MM.1S (cell line): Measurements from ENCODE around the gene RNU1-4.
"Not testable (repeated sequence)": the region's sequence is repeated elsewhere in the genome, so short reads cannot be mapped to it uniquely, and the experiment has no call there.

ENCODE experiments used
- DNase-seq: peaks from one replicate; pipeline ENCODE4 v3.0.0-alpha.2; 2015
- H2AFZ ChIP-seq: fragments of 300-600 bp; sonication (generic); 2 replicates; pipeline ENCODE4 v1.6.0; 2016; ENCODE audit warnings: antibody characterized with exemption, low read length
- H3F3A ChIP-seq: fragments of 300-600 bp; sonication (generic); 2 replicates; pipeline ENCODE4 v1.6.1; 2016; ENCODE audit warnings: mild to moderate bottlenecking, antibody characterized with exemption, low read length, moderate library complexity, mixed read lengths; ENCODE audit not compliant: insufficient read depth
- H3K27ac ChIP-seq: fragments of 300-600 bp; sonication (generic); 2 replicates; pipeline ENCODE4 v1.5.1; 2016; ENCODE audit warnings: mild to moderate bottlenecking, low read length
- H3K27me3 ChIP-seq: fragments of 300-600 bp; sonication (generic); replicated peaks from 2 replicates; pipeline ENCODE4 v1.6.0; 2016; ENCODE audit warnings: low read length; ENCODE audit not compliant: insufficient read depth
- H3K36me3 ChIP-seq: fragments of 300-600 bp; sonication (generic); replicated peaks from 2 replicates; pipeline ENCODE4 v1.6.1; 2016; ENCODE audit warnings: mild to moderate bottlenecking, low read length, mixed read lengths; ENCODE audit not compliant: insufficient read depth
- H3K4me1 ChIP-seq: fragments of 300-600 bp; sonication (generic); 2 replicates; pipeline ENCODE4 v1.6.1; 2016; ENCODE audit warnings: low read length, mixed read lengths
- H3K4me2 ChIP-seq: fragments of 300-600 bp; sonication (generic); 2 replicates; pipeline ENCODE4 v1.6.0; 2016; ENCODE audit warnings: low read depth, low read length
- H3K4me3 ChIP-seq: fragments of 300-600 bp; sonication (generic); 2 replicates; pipeline ENCODE4 v1.5.1; 2016; ENCODE audit warnings: low read length, mixed read lengths
- H3K79me2 ChIP-seq: fragments of 300-600 bp; sonication (generic); 2 replicates; pipeline ENCODE4 v1.6.1; 2016; ENCODE audit warnings: mixed run types, low read length, mixed read lengths
- H3K9ac ChIP-seq: fragments of 300-600 bp; sonication (generic); 2 replicates; pipeline ENCODE4 v1.6.1; 2016; ENCODE audit warnings: low read length, mixed read lengths
- H3K9me2 ChIP-seq: fragments of 300-600 bp; sonication (generic); replicated peaks from 2 replicates; pipeline ENCODE4 v1.6.1; 2016; ENCODE audit warnings: mild to moderate bottlenecking, low read length, mixed read lengths; ENCODE audit not compliant: insufficient read depth
- H3K9me3 ChIP-seq: fragments of 300-600 bp; sonication (generic); replicated peaks from 2 replicates; pipeline ENCODE4 v1.6.1; 2016; ENCODE audit warnings: mild to moderate bottlenecking, low read length, mixed read lengths; ENCODE audit not compliant: insufficient read depth
- H4K20me1 ChIP-seq: fragments of 300-600 bp; sonication (generic); 2 replicates; pipeline ENCODE4 v1.6.1; 2016; ENCODE audit warnings: mild to moderate bottlenecking, low read length, moderate library complexity, mixed read lengths; ENCODE audit not compliant: insufficient read depth
- CTCF ChIP-seq: fragments of 300-600 bp; sonication (generic); IDR thresholded peaks from 2 replicates; pipeline ENCODE4 v1.5.1; 2016; ENCODE audit warnings: antibody characterized with exemption, low read length, mixed read lengths
- EZH2 ChIP-seq: fragments of 300-600 bp; sonication (generic); optimal IDR thresholded peaks from 2 replicates; pipeline ENCODE3; 2017; ENCODE audit warnings: low read depth, mild to moderate bottlenecking, antibody characterized with exemption, low read length, mixed read lengths

The RNU1-4 gene

GRCh38 chr1:16712582-16712981 lies 27.7 kb upstream of the RNU1-4 start:
- not testable (repeated sequence) for H2AFZ ChIP-seq, H3K4me1 ChIP-seq, H4K20me1 ChIP-seq, H3K36me3 ChIP-seq, H3K9me2 ChIP-seq, H3K4me3 ChIP-seq, H3K9me3 ChIP-seq, H3K9ac ChIP-seq, H3F3A ChIP-seq, DNase-seq, H3K79me2 ChIP-seq, H3K27ac ChIP-seq, H3K4me2 ChIP-seq
- peaks cover 20% of the 10 kb centered on the region for H3K27me3 ChIP-seq

GRCh38 chr1:16712984-16713383 lies 27.3 kb upstream of the RNU1-4 start:
- not testable (repeated sequence) for H3F3A ChIP-seq, H3K36me3 ChIP-seq, H2AFZ ChIP-seq, H3K9ac ChIP-seq, H3K4me3 ChIP-seq, H3K9me2 ChIP-seq, H3K4me1 ChIP-seq, H3K79me2 ChIP-seq, H3K27ac ChIP-seq, H4K20me1 ChIP-seq, H3K9me3 ChIP-seq, H3K4me2 ChIP-seq, DNase-seq
- H3K27me3 ChIP-seq = peaks cover 24% of the 10 kb centered on the region

GRCh38 chr1:16713480-16713879 lies 26.8 kb upstream of the RNU1-4 start:
- not testable (repeated sequence) for H3K9me2 ChIP-seq, H3K9me3 ChIP-seq, H3K27ac ChIP-seq, H3K4me1 ChIP-seq, H3F3A ChIP-seq, H3K4me2 ChIP-seq, H3K79me2 ChIP-seq, H3K36me3 ChIP-seq, H2AFZ ChIP-seq, H3K9ac ChIP-seq, H4K20me1 ChIP-seq, H3K4me3 ChIP-seq, DNase-seq
- peaks cover 29% of the 10 kb centered on the region for H3K27me3 ChIP-seq

GRCh38 chr1:16716691-16717335 lies 23.5 kb upstream of the RNU1-4 start:
- Histone ChIP-seq H3K4me3 (no peak overlapping the region), H4K20me1 (no peaks in the 10 kb centered on the region), H3K9ac (no peak overlapping the region), H3K9me2 (no peaks in the 10 kb centered on the region), H3K4me1 (no peaks in the 10 kb centered on the region), H3K36me3 (no peaks in the 10 kb centered on the region), H2AFZ (no peak overlapping the region), H3K27me3 (peaks cover 60% of the 10 kb centered on the region), H3F3A (no peaks in the 10 kb centered on the region), H3K4me2 (no peak overlapping the region), H3K79me2 (no peaks in the 10 kb centered on the region), H3K9me3 (no peaks in the 10 kb centered on the region), H3K27ac (no peak overlapping the region)
- TF ChIP-seq CTCF = no peak
- TF ChIP-seq EZH2 = no peak
- DNase-seq = no peak

GRCh38 chr1:16717336-16718098 lies 22.8 kb upstream of the RNU1-4 start:
- Histone ChIP-seq H3K4me1 (no peaks in the 10 kb centered on the region), H3K4me3 (no peak overlapping the region), H2AFZ (no peak overlapping the region), H3K9ac (no peak overlapping the region), H3K79me2 (no peaks in the 10 kb centered on the region), H3K9me3 (no peaks in the 10 kb centered on the region), H3K27me3 (peaks cover 67% of the 10 kb centered on the region), H3K9me2 (no peaks in the 10 kb centered on the region), H3K4me2 (no peak overlapping the region), H3K27ac (no peak overlapping the region), H4K20me1 (no peaks in the 10 kb centered on the region), H3K36me3 (no peaks in the 10 kb centered on the region), H3F3A (no peaks in the 10 kb centered on the region)
- no peak for DNase-seq
- TF ChIP-seq EZH2 (no peak), CTCF (no peak)

- not testable (repeated sequence) for H3K4me1 ChIP-seq, DNase-seq, H3F3A ChIP-seq, H3K9ac ChIP-seq, H3K4me2 ChIP-seq, H3K27ac ChIP-seq, H3K4me3 ChIP-seq, H3K36me3 ChIP-seq, H2AFZ ChIP-seq, H3K9me2 ChIP-seq, H4K20me1 ChIP-seq, H3K9me3 ChIP-seq, H3K79me2 ChIP-seq
- H3K27me3 ChIP-seq = peaks cover 75% of the 10 kb centered on the region
Observed at GRCh38 chr1:16718099-16718907, 22.0 kb upstream of the RNU1-4 start.
